Measurements from ENCODE around the gene PTPRG.

DNA sequence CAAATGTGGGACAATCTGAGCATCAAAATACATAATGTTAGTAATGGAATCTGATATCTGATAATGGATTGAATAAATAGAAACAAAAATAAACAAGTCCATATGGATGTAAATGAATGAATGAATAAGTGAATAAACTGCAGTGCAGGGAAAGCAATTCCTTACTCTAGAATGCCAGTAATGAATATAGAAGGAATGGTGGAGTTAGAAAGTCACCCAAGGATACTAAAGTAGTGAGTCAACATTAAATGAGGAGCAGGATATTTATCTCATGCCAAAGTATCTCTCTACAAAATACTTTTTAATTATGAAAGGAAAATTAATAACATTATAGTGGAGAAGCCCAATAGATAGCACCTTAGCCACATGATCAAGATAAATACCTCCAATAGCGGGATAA, 511.7 kb downstream of the PTPRG start:
- TF ChIP-seq CTCF (IDR thresholded peaks at IDR 0.05; ENCODE audit: low read depth, low read length, poor library complexity, severe bottlenecking) = no peak
- no peak for TF ChIP-seq EZH2phosphoT487 (IDR thresholded peaks at IDR 0.05; ENCODE audit: borderline replicate concordance, low read length)

All from DOHH2 (cell line).